Measurements from ENCODE around the gene HOXC9. TPM values are rescaled to one million over a fixed set of nuclear protein-coding genes. Genes with fewer than 3 reads are reported as not detected.

The HOXC9 gene
- total and polyA plus RNA-seq, 4 donors, result not detected

DNA sequence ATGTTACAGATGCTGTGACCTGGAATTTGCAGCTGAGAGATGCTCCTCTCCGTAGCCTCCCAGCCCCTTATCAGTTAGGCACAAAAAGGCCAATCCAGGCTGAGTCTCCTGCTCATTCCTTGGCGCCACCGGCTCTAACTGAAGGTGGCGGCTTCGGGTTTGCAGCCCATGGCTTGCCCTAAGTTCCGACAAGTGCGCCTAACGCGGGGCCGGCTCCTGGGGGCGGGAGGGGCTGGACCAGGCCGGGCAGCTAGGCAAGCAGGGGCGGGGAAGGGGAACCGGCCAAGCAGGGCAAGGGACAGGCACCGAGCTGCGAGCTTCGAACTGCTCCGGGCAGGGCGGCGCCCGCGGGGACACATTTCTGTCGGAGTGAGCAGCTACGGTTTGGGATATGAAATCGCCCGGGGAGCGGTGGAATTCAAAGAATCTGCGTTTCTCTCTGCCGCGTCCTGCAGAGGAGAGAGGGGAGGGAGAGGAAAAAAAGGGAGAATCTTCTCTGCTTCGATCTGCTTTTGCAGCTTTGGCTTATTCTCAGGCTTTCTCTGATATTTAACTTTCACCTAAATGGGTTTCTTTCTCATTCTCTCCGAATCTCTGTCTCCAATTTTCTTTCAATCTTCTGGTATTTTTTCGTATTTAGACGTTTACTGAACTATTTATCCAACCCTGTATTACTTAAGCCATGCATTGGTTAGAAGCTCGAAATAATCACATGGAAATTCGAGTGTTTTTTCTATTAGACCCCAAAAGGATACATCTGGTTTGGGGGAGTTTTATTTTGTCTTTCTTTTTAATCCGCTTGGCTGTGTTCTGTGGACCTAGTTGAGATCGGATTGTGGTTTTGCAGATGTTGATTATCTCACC lies 46.9 kb upstream of the HOXC9 start:
- Histone ChIP-seq H3K9me3 (ENCODE audit: control insufficient read depth in 4 of 4, low read length in 3 of 4) (peaks cover 0 to 4% (median 0%) of the 10 kb centered on the region in 4 donors), H3K9ac (ENCODE audit: low read depth in 1 of 2, low read length in 2 of 2) (no peak overlapping the region), H3K27me3 (ENCODE audit: control insufficient read depth in 4 of 4, insufficient read depth in 4 of 4, low read length in 3 of 4) (peaks cover 12 to 42% (median 27%) of the 10 kb centered on the region in 4 donors), H3K36me3 (ENCODE audit: control insufficient read depth in 4 of 4, insufficient read depth in 3 of 4, low read depth in 1 of 4, low read length in 3 of 4) (no peaks in the 10 kb centered on the region), H3K4me3 (ENCODE audit: low read depth in 1 of 3, low read length in 3 of 3) (no peak overlapping the region), H3K27ac (ENCODE audit: low read depth in 1 of 2, low read length in 2 of 2) (no peak overlapping the region), H3K4me1 (ENCODE audit: control insufficient read depth in 4 of 4, insufficient read depth in 4 of 4, low read length in 3 of 4) (peaks cover 0 to 2% (median 0%) of the 10 kb centered on the region in 4 donors)
- DNase-seq (ENCODE audit: low spot score), result no peak
- no peak for TF ChIP-seq RXRA (IDR thresholded peaks at IDR 0.05)
- WGBS, result 5% methylated on average over 38 of the region's 38 CpGs

DNA sequence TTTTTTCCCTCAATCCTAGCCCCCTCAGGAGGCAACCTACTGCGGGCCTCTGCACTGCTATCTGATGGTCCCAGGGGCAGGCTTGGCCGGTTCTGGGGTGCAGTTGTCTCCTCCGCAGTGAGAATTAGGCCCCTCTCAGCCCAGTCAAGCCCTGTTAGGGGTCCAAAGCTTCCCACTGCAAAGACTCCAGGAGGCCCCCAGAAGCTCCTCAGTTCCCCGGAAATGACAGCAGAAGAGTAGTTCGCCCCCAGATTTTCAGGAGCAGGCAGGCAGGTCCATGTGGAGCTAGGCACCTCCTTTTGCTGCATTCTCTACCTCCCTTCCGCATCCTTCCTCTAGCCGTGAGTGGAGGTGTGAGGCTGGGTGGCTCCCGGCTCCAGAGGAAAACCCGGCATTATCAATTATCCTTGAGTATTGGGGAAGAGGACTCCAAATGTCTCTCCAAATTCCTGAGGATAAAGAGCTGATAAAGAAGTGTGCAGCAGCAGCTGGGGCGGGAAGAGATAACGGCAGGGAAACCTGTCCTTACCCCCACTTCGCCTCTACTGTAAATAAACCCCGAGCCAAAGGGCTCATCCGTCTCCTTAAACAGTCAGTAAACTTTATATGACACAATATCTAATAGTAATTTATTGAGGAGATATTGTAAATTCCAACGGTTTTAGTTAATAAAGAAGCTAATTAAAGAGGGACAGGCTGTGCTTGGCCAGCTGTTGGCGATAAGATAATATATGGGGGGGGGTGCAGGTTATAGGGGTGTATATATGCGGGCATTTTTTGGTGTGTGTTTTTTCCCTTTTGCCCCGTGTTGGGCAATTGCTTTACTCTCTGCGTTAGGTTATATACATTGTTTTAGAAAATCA lies 45.9 kb upstream of the HOXC9 start:
- peaks cover 0 to 2% (median 0%) of the 10 kb centered on the region in 4 donors for H3K4me1 ChIP-seq (ENCODE audit: control insufficient read depth in 4 of 4, insufficient read depth in 4 of 4, low read length in 3 of 4)
- peaks cover 0 to 4% (median 0%) of the 10 kb centered on the region in 4 donors for H3K9me3 ChIP-seq (ENCODE audit: control insufficient read depth in 4 of 4, low read length in 3 of 4)
- H3K9ac ChIP-seq (ENCODE audit: low read depth in 1 of 2, low read length in 2 of 2), result no peak overlapping the region
- no peaks in the 10 kb centered on the region for H3K36me3 ChIP-seq (ENCODE audit: control insufficient read depth in 4 of 4, insufficient read depth in 3 of 4, low read depth in 1 of 4, low read length in 3 of 4)
- no peak overlapping the region for H3K4me3 ChIP-seq (ENCODE audit: low read depth in 1 of 3, low read length in 3 of 3)
- no peak overlapping the region for H3K27ac ChIP-seq (ENCODE audit: low read depth in 1 of 2, low read length in 2 of 2)
- no peak for DNase-seq (ENCODE audit: low spot score)
- peaks cover 12 to 38% (median 28%) of the 10 kb centered on the region in 4 donors for H3K27me3 ChIP-seq (ENCODE audit: control insufficient read depth in 4 of 4, insufficient read depth in 4 of 4, low read length in 3 of 4)
- TF ChIP-seq GABPA (IDR thresholded peaks at IDR 0.05 in 1 of 2, conservative IDR thresholded peaks at IDR 0.05 in 1 of 2), result no peak
- no peak for TF ChIP-seq FOXA2 (IDR thresholded peaks at IDR 0.05)
- TF ChIP-seq, protein P1, sequence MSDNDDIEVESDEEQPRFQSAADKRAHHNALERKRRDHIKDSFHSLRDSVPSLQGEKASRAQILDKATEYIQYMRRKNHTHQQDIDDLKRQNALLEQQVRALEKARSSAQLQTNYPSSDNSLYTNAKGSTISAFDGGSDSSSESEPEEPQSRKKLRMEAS (IDR thresholded peaks at IDR 0.05), result no peak
- TF ChIP-seq NR2F2 (IDR thresholded peaks at IDR 0.05), result no peak
- TF ChIP-seq, protein P2, sequence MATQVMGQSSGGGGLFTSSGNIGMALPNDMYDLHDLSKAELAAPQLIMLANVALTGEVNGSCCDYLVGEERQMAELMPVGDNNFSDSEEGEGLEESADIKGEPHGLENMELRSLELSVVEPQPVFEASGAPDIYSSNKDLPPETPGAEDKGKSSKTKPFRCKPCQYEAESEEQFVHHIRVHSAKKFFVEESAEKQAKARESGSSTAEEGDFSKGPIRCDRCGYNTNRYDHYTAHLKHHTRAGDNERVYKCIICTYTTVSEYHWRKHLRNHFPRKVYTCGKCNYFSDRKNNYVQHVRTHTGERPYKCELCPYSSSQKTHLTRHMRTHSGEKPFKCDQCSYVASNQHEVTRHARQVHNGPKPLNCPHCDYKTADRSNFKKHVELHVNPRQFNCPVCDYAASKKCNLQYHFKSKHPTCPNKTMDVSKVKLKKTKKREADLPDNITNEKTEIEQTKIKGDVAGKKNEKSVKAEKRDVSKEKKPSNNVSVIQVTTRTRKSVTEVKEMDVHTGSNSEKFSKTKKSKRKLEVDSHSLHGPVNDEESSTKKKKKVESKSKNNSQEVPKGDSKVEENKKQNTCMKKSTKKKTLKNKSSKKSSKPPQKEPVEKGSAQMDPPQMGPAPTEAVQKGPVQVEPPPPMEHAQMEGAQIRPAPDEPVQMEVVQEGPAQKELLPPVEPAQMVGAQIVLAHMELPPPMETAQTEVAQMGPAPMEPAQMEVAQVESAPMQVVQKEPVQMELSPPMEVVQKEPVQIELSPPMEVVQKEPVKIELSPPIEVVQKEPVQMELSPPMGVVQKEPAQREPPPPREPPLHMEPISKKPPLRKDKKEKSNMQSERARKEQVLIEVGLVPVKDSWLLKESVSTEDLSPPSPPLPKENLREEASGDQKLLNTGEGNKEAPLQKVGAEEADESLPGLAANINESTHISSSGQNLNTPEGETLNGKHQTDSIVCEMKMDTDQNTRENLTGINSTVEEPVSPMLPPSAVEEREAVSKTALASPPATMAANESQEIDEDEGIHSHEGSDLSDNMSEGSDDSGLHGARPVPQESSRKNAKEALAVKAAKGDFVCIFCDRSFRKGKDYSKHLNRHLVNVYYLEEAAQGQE (IDR thresholded peaks at IDR 0.05), result no peak
- TF ChIP-seq YY1 (IDR thresholded peaks at IDR 0.05), result no peak
- TF ChIP-seq FOXA1 (IDR thresholded peaks at IDR 0.05), result no peak
- TF ChIP-seq HNF4G (IDR thresholded peaks at IDR 0.05), result no peak
- TF ChIP-seq, protein P3, sequence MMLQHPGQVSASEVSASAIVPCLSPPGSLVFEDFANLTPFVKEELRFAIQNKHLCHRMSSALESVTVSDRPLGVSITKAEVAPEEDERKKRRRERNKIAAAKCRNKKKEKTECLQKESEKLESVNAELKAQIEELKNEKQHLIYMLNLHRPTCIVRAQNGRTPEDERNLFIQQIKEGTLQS (IDR thresholded peaks at IDR 0.05), result no peak
- no peak for TF ChIP-seq HNF4A (conservative IDR thresholded peaks at IDR 0.05)
- no peak for TF ChIP-seq RAD21 (IDR thresholded peaks at IDR 0.05)
- TF ChIP-seq, protein P4, sequence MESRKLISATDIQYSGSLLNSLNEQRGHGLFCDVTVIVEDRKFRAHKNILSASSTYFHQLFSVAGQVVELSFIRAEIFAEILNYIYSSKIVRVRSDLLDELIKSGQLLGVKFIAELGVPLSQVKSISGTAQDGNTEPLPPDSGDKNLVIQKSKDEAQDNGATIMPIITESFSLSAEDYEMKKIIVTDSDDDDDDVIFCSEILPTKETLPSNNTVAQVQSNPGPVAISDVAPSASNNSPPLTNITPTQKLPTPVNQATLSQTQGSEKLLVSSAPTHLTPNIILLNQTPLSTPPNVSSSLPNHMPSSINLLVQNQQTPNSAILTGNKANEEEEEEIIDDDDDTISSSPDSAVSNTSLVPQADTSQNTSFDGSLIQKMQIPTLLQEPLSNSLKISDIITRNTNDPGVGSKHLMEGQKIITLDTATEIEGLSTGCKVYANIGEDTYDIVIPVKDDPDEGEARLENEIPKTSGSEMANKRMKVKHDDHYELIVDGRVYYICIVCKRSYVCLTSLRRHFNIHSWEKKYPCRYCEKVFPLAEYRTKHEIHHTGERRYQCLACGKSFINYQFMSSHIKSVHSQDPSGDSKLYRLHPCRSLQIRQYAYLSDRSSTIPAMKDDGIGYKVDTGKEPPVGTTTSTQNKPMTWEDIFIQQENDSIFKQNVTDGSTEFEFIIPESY (IDR thresholded peaks at IDR 0.05), result no peak
- TF ChIP-seq, protein P5, sequence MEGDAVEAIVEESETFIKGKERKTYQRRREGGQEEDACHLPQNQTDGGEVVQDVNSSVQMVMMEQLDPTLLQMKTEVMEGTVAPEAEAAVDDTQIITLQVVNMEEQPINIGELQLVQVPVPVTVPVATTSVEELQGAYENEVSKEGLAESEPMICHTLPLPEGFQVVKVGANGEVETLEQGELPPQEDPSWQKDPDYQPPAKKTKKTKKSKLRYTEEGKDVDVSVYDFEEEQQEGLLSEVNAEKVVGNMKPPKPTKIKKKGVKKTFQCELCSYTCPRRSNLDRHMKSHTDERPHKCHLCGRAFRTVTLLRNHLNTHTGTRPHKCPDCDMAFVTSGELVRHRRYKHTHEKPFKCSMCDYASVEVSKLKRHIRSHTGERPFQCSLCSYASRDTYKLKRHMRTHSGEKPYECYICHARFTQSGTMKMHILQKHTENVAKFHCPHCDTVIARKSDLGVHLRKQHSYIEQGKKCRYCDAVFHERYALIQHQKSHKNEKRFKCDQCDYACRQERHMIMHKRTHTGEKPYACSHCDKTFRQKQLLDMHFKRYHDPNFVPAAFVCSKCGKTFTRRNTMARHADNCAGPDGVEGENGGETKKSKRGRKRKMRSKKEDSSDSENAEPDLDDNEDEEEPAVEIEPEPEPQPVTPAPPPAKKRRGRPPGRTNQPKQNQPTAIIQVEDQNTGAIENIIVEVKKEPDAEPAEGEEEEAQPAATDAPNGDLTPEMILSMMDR (IDR thresholded peaks at IDR 0.05; ENCODE audit: low read depth, low read length, missing input control), result no peak
- no peak for TF ChIP-seq RXRA (IDR thresholded peaks at IDR 0.05)
- no peak for TF ChIP-seq TAF1 (conservative IDR thresholded peaks at IDR 0.05)
- no peak for TF ChIP-seq SP1 (IDR thresholded peaks at IDR 0.05)
- TF ChIP-seq EGR1 (IDR thresholded peaks at IDR 0.05; ENCODE audit: low read depth in 2 of 2), result no peak
- 7% methylated on average over 19 of the region's 19 CpGs for WGBS

Measured in liver (tissue), 9 donors.